T-helper 2 cell treated with Interferon-gamma antibody and Interleukin-4, amounts not matched to agents 100 ng/mL and 5 ng/mL, for 36 hours (primary cell): ENCODE results near the gene GRM4. TPM values are rescaled to one million over a fixed set of nuclear protein-coding genes. Genes with fewer than 3 reads are reported as not detected.

Source experiments
- intact Hi-C: fragments of 100-400 bp; cut with micrococcal nuclease; formaldehyde crosslinking; loops from one replicate; pipeline ENCODE4 v1.15.1; 2023
- total RNA-seq: library from RNA; stranded (reverse); gene quantifications from 2 replicates; pipeline ENCODE4 v1.2.3, GENCODE V29; 2022

Gene GRM4
- total RNA-seq, 1 donor from 2014 or later = not detected

DNA sequence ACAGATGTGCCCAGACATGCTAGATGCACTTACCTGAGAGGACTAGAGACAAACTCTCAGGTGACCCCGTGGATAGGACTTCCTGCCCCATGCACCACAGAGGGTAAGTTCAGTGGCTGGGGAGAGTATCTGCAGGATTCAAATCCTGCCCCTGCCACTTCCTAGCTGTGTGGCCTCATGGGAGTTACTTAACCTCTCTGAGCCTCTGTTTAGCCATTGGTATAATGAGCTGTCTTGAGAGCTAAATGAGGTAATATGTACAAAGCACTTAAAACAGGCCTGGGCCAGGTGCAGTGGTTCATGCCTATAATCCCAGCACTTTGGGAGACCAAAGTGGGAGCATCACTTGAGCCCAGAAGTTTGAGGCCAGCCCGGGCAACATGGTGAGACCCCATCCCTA, 59.3 kb downstream of the GRM4 start:
- intact Hi-C loops = no loop called here

DNA sequence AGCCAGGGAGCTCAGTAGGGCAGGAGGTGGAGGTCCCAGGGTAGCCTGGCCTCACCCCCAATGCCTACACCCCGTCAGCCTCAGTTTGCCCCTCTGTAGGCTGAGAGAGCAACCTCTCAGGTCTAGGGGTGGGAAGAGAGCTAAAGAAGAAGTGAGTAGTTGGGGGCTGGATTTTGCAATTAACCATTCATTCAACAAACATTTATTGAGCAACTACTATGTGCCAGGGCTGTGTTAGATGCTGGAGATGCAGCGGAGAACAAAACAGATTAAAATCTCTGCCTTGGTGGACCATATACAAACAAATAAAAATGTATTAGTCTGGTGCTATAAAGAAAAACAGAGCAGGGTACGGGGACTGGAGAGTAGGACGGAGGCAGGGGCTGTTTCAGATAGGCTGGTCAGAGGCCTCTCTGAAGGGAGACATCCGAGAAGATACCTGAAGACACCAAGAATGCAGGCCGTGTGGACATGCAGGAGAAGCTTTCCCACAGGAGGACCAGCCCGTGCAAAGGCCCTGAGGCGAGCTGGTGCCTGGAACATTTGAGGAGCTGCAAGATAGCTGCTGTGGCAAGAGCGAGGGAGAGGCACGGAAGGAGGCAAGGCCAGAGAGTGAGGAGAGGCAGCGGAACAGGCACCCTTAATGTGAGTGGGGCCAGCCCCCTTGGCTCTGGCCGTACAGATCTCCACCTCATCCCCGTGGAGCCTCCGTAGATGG, 60.3 kb downstream of the GRM4 start:
- intact Hi-C loops = no loop called here

DNA sequence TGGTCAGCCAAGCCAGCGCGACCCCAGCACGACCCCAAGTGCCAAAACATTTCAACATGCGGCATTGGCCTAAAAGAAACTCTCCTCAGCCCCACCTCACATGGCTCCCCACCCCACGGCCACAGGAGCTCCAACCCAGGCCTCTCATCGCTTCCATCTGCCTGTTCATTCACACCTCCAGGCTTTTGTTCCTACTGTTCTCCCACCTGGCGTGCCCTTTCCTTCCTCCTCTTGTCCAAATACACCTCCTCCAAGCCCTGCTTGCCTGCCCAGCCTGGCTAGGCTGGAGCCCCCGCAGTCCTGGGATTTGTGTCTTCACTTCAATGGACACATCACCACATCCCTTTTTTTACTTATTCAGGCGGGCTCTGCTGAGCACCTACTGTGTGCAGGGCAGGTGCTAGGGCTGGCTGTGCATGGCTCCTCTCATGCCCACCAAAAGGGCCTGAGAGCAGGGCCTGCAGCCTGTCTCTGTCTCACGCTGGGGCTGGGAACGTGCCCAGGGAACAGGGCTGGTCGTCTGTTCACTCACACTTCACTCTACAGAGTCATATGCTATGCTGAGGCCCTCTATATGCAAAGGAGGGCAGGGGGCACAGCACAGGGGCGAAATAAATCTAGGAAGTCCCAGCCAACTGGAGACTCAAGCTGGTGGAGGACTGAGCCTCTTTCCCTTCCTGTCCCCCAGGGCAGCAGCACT, 61.1 kb downstream of the GRM4 start:
- intact Hi-C loops = no loop called here

DNA sequence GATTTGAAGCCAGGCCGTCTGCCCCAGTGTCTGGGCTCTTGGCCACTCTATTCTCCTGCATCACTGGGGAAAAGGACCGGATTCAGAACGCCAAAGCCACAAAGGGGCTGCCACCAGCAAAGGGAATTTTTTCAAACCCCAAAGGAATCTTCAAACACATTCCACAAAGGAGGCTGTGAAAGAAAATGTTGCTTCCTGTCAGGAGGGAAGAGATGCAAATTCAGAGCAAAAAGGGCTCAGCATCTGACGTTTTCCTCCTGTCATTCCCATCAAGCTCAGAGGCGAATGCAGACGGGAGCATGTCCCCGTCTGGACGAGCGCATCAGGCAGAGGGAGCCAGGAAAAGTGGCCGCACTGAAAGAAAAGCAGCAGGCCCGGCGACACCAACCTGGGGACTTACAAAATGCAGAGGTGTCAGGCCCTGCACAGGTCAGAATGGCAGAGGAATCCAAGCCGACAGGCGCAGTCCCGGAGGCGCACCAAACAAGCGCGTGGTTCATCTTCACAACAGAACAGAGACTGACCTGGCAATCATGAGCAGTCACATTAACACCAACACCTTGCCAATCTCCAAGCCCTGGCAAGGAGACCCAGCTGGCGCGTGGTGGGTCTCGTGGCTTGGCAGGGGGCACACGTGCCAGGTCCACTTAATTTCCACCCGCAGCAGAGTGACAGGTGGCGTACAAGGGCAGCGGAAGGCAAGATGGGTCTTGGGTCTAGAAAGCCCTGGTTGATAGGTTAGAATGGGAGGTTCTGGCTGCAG, 62.8 kb downstream of the GRM4 start:
- intact Hi-C loops = no loop called here

DNA sequence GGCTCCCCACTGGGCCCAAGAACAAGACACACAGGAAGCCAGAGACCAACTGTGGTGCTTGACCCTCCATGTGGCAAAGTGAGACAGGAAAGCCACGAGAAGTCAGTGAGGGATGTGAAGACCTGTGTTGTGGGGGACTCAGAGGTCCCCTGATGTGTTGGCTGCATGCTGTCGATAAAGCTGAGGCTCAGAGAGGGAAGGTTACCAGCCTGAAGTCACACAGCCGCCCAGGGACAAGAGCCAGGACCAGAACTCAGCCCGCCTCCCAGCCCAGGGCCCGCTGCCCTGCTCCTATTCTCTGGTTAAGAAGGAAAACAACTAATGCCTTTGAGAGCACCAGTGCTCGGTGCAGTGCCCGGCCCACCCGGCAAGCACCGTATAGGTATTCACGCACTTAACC, 63.5 kb downstream of the GRM4 start:
- intact Hi-C loops = no loop called here

DNA sequence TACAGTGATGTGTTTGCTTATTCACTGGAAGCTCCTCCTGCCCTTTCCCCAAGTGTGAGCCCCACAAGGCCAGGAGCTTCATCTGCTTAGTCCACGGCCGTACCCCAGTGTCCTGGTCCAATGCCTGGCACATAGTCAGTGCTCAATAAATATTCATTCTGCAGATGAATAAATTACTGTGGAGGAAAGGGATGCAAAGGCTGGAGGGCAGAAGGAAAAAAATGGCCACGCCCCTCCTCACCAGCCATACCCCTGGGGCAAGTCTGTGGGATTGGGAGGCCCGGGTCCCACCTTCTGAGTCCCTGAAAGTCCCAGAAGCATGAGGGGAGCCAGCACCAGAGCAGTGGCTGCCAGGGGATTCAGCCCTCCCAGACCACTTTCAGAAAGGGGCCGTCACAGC, 65.5 kb downstream of the GRM4 start:
- intact Hi-C loops = no loop called here

DNA sequence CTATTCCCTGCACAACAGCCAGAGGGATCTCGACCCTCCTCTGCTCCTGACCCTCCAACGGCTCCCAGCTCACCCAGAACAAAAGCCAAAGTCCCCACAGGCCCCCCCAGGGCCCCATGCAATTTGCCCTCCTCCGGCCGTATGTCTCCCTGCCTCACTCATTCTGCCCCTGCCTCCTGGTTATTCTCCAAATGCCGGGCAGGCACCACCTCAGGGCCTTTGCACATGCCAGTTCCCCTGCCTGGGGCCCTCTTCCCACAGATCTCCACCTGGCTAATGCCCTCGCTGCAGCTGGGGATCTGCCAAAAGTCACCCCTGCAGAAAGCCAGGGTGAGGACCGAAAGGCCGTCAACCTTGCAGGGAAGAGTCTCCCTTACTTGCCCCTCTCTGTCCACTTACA, 66.0 kb downstream of the GRM4 start:
- intact Hi-C loops = no loop called here

DNA sequence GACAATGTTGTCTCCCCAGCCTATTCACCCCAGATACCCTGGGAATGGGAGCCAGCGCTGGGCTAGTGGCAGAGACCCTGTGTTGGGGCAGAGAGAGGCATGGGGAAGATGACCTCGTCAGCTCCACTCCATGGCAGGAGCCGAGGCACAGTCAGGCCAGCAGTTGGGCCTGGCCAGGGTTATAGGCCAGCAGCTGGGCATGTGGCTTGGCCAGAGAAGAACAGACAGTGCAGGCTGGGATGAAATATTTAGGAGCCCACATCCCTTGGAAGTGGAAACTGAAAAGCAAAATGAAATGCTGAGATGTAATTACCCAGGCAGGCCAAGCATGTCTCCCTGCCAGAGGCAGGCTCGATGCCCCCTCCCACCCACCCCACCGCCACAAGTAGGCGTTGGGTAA, 70.0 kb downstream of the GRM4 start:
- intact Hi-C loops = no loop called here

DNA sequence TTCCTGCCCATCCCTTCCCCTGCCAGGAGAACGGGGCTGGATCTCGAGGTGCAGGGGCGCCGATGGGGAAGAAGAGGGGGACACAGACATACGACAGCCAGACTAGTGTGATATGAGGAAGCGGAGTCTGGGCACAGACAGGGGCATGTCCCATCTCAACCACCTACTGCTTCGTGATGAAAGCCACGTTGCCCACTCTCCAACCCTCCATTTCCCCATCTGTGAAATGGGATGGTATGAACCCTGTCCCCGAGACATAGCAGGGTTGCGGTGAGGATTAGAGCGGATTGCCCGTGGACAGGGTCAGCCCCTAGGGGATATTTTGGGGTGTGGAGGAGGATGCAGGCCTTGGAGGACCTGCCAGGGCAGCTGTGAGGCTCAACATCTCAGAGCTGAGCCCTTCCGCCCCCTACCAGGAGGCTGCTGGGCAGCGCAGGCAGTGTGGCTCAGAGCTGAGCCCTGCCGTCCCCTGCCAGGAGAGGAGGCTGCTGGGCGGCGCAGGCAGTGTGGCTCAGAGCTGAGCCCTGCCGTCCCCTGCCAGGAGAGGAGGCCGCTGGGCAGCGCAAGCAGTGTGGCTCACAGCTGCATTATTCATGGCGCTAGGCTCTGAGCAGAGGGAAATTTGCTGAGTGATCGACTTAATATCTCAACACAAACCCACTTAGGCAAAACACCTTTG, 71.7 kb downstream of the GRM4 start:
- intact Hi-C loops = no loop called here

DNA sequence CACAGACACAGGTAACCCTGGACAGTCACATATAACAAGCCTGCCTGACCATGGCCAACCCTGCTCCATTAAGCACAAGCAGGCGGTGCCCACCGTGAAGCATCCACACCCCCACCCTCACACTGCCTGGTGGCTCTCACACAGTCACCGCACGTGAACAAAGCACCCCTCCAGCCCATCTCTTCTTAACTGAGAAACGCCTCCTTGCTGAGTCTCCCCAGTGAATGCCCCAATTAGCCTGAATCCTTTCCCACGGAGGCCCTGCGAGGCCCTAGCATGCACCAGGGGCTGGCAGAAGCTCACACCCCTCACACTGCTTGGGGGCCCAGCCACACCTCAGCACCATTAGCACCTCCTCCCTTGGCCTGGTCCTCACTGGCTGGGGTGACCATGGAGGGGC, 72.3 kb downstream of the GRM4 start:
- intact Hi-C loops = no loop called here

DNA sequence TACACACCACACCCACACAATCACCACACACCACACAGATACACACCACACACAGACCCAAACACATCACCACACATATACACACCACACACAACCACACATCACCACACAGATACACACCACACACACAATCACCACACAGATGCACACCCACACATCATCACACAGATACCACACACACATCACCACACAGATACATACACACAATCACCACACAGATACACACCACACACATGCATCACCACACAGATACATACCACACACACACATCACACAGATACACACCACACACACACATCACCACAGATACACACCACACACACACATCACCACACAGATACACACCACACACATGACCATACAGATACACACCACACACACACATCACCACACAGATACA, 73.2 kb downstream of the GRM4 start:
- intact Hi-C loops = no loop called here

DNA sequence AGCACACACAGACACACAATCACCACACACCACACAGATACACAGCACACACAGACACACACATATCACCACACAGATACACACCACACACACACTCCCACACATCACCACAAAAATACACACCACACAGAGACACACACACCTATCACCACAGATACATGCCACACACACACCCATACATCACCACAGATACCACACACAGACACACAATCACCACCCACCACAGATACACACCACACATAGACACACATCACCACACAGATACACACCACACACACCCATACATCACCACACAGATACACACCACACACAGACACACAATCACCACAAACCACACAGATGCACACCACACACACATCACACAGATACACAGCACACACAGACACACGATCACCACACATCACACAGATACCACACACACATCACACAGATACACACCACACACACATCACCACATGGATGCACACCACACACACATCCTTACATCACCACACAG, 74.0 kb downstream of the GRM4 start:
- intact Hi-C loops = no loop called here

DNA sequence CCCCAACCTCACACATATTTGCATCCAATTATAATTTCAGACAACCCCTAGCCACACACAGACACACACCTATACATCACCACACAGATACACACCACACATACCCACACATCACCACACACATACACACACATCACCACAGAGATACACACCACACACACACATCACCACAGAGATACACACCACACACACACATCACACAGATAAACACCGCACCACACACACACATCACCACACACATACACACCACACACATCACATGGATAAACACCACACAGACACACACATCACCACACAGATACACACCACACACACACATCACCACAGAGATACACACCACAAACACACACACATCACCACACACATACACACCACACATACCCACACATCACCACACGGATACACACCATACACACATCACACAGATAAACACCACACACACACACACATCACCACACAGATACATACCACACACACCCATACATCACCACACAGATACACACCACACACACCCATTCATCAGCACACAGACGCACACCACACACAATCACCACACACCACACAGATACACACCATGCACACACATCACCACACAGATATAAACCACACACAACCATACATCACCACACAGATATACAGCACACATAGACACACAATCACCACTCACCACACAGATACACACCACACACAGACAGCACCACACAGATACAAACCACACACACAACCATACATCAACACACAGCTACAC, 74.6 kb downstream of the GRM4 start:
- intact Hi-C loops = no loop called here

DNA sequence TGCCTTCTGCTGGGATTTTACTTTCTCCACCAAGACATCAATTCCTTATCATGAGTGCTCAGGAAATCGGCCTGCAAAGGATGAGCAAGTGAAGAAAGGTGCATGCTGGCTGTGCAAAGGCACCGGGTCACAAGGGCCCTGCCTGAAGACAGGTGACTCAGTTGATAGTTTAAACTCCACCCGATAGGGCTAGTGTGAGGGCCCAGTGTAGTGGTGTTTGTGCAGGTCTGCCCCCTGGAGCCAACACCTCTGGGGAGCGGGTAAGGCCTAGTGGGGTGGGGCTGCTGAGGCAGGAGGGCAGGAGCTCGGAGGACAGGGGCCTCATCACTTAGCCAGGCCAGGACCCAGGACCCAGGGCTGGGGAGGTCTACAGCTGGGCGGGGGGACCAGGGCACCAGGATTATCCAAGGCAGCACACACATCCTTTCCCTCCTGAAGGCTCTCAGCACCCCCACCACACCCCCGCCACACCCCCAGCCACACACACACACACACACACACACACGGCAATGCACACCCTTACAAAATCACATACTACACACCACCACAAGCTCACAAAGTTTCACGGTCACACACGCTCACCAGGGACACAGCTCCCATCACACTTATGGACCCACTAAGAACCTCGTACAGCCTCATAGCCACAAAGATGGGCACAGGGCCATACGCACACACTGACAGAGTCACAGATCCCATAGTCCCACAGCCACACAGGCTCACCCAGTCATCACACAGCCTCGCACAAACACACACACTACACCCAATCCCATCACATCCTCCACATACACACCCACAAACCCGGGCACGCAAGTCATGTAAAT, 75.4 kb downstream of the GRM4 start:
- intact Hi-C loops = no loop called here

DNA sequence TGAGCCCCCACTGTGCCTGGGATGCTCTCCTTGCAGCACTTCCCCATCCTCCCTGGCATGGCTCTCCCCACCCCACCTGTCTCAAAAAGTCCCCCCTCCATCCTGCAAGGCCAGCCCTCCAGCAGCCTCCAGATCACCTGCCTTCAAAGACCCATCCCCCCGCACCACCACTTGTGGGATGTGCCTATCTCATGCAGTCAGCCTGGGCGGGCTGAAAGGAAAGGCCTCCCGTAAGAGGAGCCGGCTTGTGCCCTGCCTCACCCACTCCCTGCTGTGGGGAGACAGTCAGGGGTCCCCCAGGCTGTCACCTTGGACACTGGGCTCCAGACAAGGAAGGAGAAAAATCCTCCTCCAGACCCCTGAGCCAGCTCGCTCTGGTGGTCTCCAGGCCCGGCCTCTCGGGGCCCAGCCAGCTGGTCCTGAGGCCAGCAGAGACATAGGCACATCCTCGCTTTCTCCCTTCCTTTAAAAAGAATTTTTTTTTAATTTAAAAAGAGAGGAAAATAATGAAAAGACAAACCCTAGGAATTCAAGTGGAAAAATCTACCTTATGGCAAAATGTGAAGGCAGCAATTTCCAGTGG, 77.3 kb downstream of the GRM4 start:
- intact Hi-C loops = no loop called here

DNA sequence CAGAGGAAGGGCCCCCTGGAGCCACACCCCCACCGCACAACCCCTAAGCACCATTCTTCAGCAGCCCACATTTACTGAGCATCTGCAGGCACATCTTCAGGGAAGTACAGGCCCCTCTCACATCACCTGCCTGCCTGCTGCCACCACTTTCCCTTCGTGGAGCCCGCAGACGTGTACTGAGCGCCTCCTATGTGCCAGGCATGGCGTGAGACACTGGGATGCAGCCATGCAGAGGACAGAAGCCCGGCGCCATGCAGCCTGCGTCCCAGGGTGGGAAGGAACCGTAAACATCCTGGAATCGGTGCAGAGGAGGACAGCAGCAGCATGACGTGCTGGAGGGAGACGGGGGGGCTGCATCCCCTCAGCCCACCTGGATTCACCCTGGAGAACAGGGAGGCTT, 78.1 kb downstream of the GRM4 start:
- intact Hi-C loops = no loop called here

DNA sequence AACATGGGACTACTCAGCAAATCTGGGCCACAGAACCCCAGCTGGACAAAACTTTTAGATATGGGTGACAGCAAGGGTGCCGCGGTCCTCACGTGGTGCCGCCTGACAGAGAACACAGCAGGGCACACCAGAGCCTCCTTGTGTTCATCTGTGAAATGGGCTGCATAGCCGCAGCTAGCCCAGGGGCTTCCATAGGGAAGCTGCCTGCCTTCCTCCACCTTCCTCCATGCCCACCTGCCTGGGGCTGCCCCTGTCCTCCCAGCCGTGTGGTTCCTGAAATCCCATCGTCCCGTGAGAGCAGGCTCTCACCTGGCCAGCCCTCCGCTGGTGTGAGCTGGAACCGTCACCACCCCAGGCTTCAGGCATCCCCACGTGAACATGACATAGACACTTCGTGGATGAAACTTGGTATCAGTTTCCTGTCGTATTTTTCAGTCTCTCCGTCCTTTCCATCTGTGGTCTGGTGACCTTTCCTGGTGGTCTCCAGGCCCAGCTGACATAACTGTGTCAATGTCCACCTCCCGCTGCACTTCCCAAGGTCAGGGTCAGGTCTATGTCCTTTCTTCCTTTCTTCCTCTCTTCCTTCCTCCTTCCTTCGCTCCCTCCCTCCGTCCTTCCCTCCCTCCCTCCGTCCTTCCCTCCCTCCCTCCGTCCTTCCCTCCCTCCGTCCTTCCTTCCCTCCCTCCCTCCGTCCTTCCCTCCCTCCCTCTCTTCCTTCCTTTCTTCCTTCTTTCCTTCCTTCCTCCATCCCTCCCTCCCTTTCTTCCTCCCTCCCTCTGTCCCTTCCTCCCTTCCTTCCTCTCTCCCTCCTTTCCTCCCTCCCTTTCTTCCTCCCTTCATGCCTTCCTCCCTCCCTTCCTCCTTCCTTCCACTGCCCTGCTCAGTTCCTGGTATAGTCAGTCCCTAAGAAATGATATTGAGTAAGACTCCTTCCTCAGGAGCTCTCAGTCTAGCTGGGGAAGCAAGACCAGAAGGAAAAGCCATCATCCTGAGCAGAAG, 78.8 kb downstream of the GRM4 start:
- intact Hi-C loops = no loop called here

DNA sequence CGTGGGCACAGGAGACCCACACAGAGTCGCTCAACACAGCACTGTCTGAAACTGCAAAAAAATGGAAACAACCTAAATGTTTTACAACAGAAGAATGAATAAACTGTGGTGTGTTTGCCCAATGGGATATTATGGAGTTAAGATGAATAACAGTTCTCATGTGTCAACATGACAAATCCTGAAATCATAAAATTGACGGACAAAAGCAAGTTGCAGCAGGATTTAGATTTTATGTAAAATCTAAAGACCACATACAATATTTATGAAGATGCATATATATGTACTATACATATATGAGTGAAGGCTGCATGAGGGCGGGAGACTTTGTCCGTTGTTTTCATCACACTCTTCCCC, 79.7 kb downstream of the GRM4 start:
- intact Hi-C loops = no loop called here
